ENCODE results near the gene SLC38A3. TPM values are rescaled to one million over a fixed set of nuclear protein-coding genes. Genes with fewer than 3 reads are reported as not detected.

Gene SLC38A3
- total and polyA plus RNA-seq, 9 of the 15 experiments (the other 6 are each of a cell fraction or from before 2014, with no cell fraction given): 0.09 to 0.38 (median 0.16) TPM; not detected in 6

DNA sequence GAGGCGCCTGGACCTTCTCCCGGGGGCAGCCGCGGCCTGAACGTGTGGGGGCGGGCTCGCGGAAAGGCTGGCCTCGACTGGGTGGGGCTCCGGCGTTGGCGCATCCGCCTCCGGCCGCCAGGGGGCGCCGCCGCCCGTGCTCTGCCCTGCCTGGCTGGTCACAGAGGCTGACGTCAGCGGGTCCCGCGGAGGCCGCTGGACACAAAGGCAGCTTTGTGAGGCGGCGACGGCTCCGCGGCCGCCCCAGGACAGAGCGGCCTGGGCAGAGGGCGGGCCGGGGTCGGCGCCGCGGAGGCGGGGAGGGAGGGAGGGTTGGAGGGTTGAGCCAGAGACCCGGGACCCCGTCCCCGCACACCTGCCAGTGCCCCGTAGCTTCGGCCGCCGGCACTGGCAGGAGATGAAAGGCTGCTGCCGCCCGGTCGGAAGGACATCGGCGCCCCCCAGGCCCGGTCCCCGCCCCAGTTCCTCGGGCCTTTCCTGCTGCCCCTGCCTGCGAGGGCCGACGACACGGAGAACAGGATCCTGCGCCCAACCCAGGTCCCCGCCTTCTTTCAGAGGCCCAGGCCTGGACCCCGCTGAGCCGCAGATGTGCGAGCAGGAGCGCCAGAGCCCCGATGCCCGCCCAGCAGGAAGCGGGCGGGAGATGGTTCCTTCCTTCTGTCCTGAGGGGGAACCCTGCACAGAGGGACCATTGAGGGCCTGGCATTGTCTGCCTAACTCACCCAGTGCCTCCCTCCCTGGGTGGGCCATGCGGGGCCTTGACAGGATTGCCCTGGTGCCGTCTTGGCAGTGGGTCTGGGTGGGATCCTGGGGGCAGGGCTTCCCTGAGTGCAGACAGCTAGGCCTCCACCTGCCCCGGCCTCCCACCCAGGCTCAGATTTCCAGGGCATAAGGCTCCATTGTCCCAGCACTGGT, 55.2 kb downstream of the SLC38A3 start (continued):
- TF ChIP-seq, protein P1, sequence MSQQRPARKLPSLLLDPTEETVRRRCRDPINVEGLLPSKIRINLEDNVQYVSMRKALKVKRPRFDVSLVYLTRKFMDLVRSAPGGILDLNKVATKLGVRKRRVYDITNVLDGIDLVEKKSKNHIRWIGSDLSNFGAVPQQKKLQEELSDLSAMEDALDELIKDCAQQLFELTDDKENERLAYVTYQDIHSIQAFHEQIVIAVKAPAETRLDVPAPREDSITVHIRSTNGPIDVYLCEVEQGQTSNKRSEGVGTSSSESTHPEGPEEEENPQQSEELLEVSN (IDR thresholded peaks at IDR 0.05; ENCODE audit: borderline replicate concordance in 1 of 2, extremely low read depth in 1 of 2, insufficient read depth in 1 of 2, insufficient read length in 1 of 2, low read depth in 1 of 2, low read length in 1 of 2, poor library complexity in 1 of 2, severe bottlenecking in 1 of 2): peak in 1 of 2 experiments; percentile 39
- TF ChIP-seq SP2 (IDR thresholded peaks at IDR 0.05; ENCODE audit: extremely low read depth, low read depth, low read length, poor library complexity, severe bottlenecking): no peak
- TF ChIP-seq RHOXF2B (CRISPR knock-in tag; conservative IDR thresholded peaks at IDR 0.05): no peak
- TF ChIP-seq MTA1 (IDR thresholded peaks at IDR 0.05; ENCODE audit: borderline replicate concordance): no peak
- TF ChIP-seq, protein P2, sequence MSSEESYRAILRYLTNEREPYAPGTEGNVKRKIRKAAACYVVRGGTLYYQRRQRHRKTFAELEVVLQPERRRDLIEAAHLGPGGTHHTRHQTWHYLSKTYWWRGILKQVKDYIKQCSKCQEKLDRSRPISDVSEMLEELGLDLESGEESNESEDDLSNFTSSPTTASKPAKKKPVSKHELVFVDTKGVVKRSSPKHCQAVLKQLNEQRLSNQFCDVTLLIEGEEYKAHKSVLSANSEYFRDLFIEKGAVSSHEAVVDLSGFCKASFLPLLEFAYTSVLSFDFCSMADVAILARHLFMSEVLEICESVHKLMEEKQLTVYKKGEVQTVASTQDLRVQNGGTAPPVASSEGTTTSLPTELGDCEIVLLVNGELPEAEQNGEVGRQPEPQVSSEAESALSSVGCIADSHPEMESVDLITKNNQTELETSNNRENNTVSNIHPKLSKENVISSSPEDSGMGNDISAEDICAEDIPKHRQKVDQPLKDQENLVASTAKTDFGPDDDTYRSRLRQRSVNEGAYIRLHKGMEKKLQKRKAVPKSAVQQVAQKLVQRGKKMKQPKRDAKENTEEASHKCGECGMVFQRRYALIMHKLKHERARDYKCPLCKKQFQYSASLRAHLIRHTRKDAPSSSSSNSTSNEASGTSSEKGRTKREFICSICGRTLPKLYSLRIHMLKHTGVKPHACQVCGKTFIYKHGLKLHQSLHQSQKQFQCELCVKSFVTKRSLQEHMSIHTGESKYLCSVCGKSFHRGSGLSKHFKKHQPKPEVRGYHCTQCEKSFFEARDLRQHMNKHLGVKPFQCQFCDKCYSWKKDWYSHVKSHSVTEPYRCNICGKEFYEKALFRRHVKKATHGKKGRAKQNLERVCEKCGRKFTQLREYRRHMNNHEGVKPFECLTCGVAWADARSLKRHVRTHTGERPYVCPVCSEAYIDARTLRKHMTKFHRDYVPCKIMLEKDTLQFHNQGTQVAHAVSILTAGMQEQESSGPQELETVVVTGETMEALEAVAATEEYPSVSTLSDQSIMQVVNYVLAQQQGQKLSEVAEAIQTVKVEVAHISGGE (CRISPR knock-in tag; IDR thresholded peaks at IDR 0.05): no peak
- TF ChIP-seq NCOA2 (IDR thresholded peaks at IDR 0.05; ENCODE audit: partially characterized antibody in 2 of 2): no peak
- no peak for TF ChIP-seq NCOA4 (IDR thresholded peaks at IDR 0.05; ENCODE audit: partially characterized antibody)
- TF ChIP-seq, protein P3, sequence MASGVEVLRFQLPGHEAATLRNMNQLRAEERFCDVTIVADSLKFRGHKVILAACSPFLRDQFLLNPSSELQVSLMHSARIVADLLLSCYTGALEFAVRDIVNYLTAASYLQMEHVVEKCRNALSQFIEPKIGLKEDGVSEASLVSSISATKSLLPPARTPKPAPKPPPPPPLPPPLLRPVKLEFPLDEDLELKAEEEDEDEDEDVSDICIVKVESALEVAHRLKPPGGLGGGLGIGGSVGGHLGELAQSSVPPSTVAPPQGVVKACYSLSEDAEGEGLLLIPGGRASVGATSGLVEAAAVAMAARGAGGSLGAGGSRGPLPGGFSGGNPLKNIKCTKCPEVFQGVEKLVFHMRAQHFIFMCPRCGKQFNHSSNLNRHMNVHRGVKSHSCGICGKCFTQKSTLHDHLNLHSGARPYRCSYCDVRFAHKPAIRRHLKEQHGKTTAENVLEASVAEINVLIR (CRISPR knock-in tag; IDR thresholded peaks at IDR 0.05): peak; percentile 66; the same call in 1 of the 2 replicates
- TF ChIP-seq ZNF41 (CRISPR knock-in tag; conservative IDR thresholded peaks at IDR 0.05): no peak
- peak; percentile 77 for TF ChIP-seq HNRNPL (IDR thresholded peaks at IDR 0.05; ENCODE audit: low read depth, low read length)
- peak; percentile 32; the same call in 1 of the 2 replicates for TF ChIP-seq ATF1 (CRISPR knock-in tag; IDR thresholded peaks at IDR 0.05)
- TF ChIP-seq ATF1 (tag; IDR thresholded peaks at IDR 0.05): peak; percentile 84
- peak; percentile 60; the same call in 1 of the 2 replicates for TF ChIP-seq ZBTB7A (IDR thresholded peaks at IDR 0.05; ENCODE audit: borderline replicate concordance, control insufficient read depth, low read depth, low read length)
- TF ChIP-seq ZNF253 (CRISPR knock-in tag; conservative IDR thresholded peaks at IDR 0.05): no peak
- no peak for TF ChIP-seq ZC3H8 (IDR thresholded peaks at IDR 0.05)
- peak; percentile 32; the same call in 1 of the 2 replicates for TF ChIP-seq ESRRA (IDR thresholded peaks at IDR 0.05; ENCODE audit: borderline replicate concordance, low read depth)
- no peak for TF ChIP-seq SAP30 (IDR thresholded peaks at IDR 0.05; ENCODE audit: borderline replicate concordance, insufficient read depth, low read depth, low read length, poor library complexity, severe bottlenecking)

Measured in K562 (cell line).